GM13977 (cell line): Measurements from ENCODE around the gene MYL4.

ENCODE experiments used
- DNase-seq: peaks from one replicate; pipeline ENCODE4 v3.0.0; 2012; ENCODE audit warnings: low spot score
- in situ Hi-C: fragments of 300-500 bp; cut with MboI; formaldehyde crosslinking; loops from one replicate; pipeline ENCODE4 v1.12.0; 2022; ENCODE audit warnings: low sequenced_read_pairs, low pct_unique_long_range_greater_than_20kb, mixed read lengths, inconsistent platforms; ENCODE audit not compliant: unreplicated experiment
- TF ChIP-seq, protein P1 (sequence below): IDR thresholded peaks from 2 replicates; pipeline ENCODE4 v1.5.1; 2012; ENCODE audit warnings: mild to moderate bottlenecking, control low read depth; ENCODE audit not compliant: insufficient read depth; ENCODE audit errors: extremely low read depth, missing control alignments

The MYL4 gene

DNA sequence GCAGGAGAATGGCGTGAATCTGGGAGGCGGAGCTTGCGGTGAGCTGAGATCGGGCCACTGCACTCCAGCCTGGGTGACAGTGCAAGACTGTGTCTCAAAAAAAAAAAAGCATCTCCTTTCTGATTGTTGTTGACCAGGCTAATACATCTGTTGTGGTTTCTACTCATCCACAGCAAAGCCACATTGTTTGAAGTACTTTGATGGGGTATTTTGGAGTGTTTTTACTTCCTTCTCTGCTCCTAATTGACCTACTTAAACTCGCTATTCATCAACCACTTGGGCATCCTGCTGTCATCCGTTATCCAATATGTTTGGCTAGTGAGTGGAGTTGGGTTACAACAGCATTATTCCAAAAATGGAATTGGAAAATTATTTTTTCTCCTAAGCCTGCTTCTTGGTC is 16.6 kb upstream of the MYL4 start:
- no peak for DNase-seq
- TF ChIP-seq, protein P1, sequence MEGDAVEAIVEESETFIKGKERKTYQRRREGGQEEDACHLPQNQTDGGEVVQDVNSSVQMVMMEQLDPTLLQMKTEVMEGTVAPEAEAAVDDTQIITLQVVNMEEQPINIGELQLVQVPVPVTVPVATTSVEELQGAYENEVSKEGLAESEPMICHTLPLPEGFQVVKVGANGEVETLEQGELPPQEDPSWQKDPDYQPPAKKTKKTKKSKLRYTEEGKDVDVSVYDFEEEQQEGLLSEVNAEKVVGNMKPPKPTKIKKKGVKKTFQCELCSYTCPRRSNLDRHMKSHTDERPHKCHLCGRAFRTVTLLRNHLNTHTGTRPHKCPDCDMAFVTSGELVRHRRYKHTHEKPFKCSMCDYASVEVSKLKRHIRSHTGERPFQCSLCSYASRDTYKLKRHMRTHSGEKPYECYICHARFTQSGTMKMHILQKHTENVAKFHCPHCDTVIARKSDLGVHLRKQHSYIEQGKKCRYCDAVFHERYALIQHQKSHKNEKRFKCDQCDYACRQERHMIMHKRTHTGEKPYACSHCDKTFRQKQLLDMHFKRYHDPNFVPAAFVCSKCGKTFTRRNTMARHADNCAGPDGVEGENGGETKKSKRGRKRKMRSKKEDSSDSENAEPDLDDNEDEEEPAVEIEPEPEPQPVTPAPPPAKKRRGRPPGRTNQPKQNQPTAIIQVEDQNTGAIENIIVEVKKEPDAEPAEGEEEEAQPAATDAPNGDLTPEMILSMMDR = no peak
- in situ Hi-C loops = no loop called here

DNA sequence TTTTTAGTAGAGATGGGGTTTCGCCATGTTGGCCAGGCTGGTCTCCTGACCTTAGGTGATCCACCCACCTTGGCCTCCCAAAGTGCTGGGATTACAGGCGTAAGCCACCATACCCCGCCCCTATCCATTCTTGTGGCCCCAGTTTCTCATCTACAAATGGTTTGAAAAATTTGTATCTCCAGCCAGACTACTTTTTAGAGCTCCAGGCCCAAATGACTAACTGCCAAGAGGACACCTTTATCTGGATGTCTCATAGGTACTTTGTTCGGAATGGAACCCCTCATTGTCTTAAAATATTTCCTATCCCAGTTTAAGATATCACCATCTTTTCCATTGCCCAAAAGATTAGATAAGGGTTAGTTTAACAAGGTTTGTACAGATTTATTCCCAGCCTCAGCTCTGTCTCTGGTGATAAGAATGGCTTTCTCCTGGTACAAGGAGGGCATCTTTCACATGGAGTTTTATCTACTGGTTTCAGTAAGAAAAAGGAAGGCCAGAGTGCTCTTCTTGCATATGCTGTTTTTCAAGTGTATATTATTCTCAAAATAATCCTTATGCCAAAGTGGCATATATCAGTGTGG is 15.1 kb upstream of the MYL4 start:
- in situ Hi-C loops = no loop called here
- TF ChIP-seq, protein P1 = no peak
- no peak for DNase-seq

DNA sequence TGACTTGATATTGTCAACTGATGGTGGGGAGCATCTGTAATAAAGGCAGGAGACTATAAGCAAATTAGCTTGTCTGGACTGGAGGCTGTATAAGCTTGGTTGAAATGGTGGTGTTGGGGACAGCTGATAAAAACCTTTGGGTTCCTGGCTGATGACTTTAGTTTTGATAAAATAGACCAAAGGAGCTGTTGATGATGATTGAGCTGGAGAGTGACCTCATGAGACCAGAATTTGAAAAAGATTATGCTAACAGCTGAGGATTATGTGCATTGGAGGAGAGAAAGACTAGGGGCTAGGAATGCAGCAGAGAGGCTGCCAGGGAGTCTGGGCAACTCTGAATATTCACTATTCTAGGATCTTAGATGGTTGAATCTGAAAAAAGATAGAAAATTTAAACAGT is 11.3 kb upstream of the MYL4 start:
- no peak for DNase-seq
- in situ Hi-C loops = no loop called here
- TF ChIP-seq, protein P1 = no peak

DNA sequence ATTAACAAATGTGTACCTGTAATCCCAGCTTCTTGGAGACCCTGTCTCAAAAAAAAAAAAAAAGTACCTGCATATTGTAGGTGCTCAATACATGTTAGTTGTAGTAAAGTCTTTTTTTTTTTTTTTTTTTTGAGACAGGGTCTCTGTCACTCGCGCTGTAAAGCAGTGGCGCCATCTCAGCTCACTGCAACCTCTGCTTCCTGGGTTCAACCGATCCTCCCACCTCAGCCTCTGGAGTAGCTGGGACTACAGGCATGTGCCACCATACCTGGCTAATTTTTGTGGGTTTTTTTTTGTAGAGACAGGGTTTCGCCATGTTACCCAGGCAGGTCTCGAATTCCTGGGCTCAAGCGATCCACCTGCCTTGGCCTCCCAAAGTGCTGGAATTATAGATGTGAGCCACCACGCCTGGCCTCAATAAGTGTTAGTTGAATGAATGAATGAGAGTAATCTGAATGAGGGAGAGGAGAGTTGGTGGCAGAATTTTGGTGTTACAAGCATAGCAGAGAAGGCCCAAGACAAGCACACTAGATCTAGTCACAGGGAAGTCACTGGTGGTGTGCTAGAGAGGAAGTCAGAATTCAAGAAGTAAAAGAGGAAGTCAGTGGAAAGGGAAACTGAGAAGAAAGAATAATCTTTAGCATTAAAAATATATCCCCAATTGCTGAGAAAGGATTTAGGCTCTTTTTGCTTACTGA is 9.4 kb upstream of the MYL4 start:
- in situ Hi-C loops = no loop called here

DNA sequence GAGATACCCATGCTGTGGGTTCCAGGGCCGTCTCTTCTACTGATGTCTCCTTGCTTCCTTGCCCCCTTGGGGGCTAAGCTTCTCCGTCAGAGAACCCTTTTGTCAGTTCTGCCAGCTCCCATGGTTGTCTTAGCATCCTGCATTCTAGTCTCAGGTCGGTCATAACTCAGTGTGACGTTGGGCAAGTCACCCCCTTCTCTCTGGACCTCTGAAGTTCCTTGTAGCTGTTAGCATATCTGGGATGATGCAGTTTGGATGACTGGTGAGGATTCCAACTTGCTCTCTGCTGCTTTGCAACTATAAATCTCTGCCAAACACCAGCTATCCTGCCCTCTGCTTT is 8.9 kb upstream of the MYL4 start:
- no peak for DNase-seq
- TF ChIP-seq, protein P1 = no peak
- in situ Hi-C loops = no loop called here

More for the DNA sequence above, 9.4 kb upstream of the MYL4 start:
- TF ChIP-seq, protein P1 = no peak
- no peak for DNase-seq

DNA sequence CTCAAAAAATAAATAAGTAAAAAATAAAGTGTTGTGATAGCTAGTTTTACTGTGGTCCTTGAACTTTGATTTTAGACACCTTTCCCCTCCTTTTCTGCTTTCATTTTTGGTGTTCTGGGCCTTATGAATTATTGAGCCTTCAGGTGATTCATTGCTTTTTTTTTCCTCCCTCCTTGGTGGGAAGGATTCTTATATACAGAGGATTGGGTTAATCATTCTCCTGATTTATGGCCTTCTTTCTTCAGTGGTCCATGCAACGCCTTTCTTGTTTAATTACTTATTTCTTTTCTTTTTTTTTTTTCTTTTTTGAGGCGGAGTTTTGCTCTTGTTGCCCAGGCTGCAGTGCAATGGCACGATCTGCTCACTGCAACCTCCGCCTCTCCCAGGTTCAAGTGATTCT is 8.0 kb upstream of the MYL4 start:
- TF ChIP-seq, protein P1 = no peak

More for the DNA sequence above, 8.0 kb upstream of the MYL4 start:
- DNase-seq = no peak
- in situ Hi-C loops = no loop called here
